ENCODE results near the gene PHYH.
"Not testable (repeated sequence)": the region's sequence is repeated elsewhere in the genome, so short reads cannot be mapped to it uniquely, and the experiment has no call there.

PHYH gene

DNA sequence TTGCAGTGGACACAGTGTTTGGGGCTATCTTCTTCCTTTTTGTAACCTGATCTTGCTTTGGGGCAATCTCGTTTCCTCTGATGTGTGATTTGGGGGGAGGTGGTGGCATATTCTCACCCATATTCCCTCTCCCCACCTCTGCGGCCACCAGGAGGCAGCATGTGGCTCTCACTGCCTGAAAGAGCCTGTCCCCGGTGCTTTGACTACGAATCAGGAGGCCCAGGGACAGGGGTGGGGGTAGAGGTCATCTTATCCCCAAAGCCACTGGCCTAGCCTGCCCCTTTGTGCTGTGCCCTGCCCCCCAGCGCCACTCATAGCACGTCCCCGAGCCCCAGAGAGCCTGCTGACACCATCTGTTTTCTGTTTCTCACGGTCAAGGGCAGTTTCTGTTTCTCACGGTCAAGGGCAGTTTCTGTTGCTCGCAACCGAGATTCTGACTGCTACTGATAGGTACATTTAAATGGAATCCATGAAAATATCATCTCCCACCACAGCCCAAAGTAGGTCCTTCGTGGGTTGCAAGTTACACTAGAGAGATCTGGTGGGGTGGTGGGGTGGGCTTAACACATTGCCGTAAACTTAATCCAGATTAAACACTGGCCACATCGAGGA, 28.2 kb downstream of the PHYH start:
- DNase-seq (ENCODE audit: low read depth), result no peak

DNA sequence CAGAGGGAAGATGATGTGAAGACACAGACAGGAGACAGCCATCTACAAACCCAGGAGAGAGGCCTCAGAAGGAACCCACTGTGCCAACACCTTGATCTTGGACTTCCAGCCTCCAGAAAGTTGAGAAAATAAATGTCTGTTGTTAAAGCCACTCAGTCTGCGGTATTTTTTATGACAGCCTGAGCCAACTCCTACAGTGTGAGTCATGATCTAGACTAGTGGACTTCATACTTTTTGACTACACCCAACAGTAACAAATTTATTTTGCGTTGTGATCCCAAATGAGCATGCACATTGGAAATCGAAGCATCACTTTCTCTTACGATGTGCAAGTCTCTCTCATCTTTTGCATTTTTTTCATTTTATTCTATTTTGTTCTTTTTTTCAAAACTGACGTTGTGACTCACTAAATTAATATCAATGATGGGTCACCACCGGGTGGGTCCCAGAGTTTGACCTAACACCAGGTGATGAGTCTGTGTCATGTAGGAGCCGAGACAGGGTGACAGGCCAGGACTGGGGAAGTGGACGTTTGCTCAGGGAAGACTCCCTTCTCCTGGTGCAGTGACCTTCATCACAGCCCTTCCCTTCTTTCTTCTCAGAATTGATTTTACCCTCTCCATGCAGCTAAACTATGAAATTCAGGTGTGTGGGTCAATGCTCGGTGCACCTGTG, 28.9 kb downstream of the PHYH start:
- DNase-seq (ENCODE audit: low read depth), result no peak

DNA sequence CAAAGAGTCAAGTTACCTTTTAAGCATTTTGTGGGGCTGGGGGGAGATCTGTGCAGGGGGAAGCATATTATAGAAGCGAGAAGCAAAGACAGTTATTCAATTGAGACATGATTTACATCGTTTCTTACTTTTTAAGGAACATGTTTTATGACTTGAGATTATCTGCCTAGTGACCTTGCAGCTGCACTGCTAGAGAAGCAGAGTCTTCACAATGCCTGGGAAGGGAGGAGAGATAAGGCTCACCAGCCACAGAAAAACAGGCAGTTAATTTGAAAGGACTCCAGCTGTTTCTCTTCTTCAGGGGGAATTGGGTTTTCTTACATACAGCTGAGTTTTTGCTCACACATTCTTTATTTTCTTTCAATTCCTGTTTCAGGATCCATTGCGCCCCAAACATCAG, 31.0 kb downstream of the PHYH start:
- DNase-seq (ENCODE audit: low read depth), result no peak

DNA sequence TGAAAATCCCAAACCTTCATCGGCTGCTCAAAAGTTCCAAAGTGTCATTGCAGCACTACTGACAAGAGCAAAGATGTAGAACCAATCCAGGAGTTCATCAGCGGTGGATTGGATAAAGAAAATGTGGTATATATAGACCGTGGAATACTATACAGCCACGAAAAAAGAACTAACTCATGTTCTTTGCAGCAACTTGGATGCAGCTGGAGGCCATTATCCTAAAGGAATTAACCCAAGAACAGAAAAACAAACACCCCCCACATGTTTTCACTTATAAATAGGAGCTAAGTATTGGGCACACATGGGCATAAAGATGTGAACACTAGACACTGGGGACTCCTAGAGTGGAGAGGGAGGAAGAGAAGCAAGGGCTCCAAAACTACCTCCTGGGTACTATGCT, 31.6 kb downstream of the PHYH start:
- no peak for DNase-seq (ENCODE audit: low read depth)

DNA sequence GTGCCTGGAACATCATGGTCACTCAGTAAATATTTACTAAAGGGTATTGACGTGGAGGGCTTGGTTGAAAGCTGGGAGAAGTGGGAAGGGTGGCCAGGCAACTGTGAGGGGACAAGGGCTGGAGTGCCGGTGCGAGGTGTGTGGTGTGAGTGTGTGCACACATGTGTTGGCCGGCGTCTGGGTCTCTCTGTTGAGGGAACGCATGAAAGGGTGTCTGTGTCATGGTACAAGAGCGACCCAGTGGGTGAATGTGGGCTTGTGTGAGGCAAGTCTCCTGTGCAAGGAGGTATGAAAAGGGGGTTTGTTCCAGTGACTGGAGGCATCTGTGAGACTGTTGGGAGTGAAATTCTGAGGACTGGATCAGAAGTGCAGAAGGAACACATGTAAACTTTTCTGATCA, 36.3 kb downstream of the PHYH start:
- DNase-seq (ENCODE audit: low read depth), result no peak

DNA sequence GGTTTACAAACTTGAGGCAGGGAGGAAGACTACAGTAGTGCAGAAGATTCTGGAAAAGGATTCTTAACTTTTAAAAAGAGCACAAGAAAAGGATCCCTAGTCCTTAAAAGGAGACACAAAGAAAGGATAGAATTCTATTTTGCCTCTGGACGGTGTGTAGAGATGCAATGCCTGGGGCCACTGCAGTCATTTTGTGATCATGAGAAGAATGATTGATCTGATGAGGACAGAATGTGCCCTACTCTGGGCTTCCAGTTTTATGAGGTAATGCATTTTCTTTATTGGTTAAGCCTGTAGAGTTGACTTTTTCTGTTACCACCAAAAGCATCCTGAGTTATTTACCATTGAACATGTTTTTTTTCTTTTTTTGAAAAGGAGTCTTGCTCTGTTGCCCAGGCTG, 37.4 kb downstream of the PHYH start:
- no peak for DNase-seq (ENCODE audit: low read depth)

DNA sequence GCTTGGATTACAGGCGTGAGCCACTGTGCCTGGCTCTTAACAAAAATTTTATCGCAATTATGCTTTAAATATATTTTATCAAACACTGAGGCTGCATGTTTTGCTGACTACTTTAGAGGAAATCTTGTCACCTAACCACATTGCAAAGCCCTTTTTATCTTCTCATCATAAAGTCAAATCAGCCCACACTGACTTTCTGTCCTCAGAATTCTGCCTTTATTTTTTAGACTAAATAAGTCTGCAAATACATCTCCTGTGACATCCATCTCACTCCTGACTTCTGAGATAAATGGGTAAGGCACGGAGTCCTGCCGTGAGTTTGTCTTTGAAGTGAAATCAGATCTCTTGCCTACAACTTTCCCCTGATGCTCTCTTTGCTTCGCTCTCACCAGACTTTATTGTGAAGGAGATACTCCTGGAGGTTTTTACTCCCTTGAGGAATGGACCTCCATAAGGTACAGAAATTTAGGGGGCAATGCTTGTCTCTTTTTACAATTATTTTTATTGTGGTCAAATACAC, 42.2 kb downstream of the PHYH start:
- no peak for DNase-seq (ENCODE audit: low read depth)

DNA sequence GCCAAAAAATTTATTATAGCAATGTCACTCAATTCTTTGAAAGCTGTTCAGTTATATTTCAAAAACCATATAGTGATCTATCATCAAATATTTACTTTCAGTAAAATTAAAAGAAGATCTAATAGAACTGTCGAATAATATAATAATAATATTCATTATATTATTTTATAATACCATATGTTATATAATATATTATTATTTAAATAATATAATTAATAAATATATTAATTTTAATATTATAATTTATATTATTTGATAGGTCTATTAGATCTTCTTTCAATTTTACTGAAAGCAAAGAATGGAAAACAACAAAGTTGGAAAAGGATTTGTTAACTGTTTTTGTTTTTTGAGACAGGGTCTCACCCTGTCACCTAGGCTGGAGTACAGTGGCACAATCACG, 43.2 kb downstream of the PHYH start:
- no peak for DNase-seq (ENCODE audit: low read depth)

DNA sequence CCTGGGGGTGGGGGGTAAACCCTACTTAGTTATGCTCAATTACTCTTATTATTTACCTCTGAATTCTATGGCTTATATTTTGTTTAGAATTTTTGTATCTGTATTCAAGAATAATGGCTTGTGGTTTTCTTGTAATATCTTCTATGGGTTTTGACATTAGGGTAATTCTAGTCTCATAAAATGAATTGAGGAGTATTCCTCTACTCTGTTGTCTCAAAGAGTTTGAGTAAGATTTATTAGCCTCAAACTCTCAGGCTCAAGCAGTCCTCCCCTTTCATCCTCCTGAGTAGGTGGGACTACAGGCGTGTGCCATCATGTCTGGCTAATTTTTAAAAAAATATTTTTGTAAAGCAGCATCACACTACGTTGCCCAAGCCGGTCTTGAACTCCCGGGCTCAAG, 46.1 kb downstream of the PHYH start:
- no peak for DNase-seq (ENCODE audit: low read depth)

DNA sequence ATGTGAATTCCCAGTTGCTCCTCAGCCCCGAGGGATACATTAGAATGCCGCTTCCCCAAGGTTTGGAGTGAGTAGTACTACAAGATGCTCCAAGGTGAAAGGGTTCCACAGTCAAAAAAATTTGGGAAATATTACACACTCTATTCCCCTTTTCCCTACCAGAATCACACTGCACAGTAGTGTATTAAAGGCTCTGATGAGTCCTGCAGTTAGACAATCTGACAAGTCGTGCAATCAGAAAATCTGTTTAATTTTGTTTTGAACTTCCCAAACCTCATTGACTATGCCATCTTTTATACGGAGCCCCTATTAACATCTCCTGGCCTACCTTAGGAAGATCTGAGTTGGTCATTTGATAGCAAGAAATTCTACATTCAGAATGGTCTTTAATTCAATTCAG, 52.1 kb downstream of the PHYH start:
- DNase-seq (ENCODE audit: low read depth), result no peak

DNA sequence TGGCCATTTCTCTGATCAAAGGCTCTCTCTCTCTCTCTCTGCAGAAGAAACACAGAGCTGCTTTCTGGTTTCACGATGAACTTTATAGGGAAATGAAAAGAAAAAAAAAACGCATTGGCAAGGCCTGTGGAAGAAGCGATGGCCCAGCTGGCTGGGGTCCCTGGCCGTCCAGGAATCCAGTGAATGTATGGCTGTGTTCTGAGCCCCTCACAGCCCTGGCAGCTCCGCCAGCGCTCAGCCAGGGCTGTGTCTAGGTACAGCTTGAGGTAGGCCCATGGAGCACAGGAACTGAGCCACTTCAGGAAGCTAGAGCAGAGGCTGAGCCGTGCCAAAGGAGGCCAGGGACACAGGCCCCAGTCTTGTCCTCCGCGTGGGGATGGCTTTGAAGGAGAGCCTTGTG, 52.6 kb downstream of the PHYH start:
- DNase-seq (ENCODE audit: low read depth), result no peak

DNA sequence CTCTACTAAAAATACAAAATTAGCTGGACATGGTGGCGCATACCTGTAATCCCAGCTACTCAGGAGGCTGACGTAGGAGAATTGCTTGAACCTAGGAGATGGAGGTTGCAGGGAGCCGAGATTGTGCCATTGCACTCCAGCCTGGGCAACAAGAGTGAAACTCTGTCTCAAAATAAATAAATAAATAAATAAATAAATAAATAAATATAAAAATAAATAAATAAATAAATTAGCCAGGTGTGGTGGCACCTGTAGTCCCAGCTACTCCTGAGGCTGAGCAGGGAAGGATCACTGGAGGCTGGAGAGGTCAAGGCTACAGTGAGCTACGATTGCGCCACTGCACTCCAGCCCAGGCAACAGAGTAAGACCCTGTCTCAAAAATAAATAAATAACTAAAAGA, 57.6 kb downstream of the PHYH start:
- DNase-seq (ENCODE audit: low read depth), result not testable (repeated sequence)

DNA sequence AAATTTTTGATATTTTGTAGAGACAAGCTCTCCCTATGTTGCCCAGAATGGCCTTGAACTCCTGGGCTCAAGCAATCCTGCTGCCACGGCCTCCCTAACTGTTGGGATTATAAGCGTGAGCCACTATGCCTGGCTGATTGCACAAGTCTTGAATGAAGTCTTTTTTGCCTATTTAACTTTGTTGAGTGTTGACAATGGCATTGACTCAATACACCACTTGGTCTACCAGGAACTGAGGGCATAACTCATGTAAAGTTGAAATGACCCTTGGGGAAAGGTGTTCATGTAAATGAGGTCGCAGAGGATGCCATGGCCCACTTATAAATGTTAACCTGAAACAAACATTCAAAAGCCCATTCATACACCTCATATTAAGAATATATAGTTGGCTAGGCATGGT, 58.3 kb downstream of the PHYH start:
- no peak for DNase-seq (ENCODE audit: low read depth)

DNA sequence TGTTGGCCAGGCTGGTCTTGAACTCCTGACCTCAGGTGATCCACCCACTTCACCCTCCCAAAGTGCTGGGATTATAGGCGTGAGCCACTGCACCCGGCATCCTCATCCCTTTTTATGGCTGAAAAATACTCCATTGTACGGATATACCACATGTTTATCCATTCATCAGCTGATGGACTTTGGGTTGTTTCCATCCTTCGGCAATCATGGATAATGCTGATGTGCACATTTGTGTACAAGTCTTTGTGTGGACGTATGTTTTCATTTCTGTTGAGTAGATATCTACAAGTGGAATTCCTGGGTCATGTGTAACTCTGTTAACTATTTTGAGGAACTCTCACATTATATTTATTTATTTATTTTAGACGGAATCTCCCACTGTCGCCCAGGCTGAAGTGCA, 59.9 kb downstream of the PHYH start:
- DNase-seq (ENCODE audit: low read depth), result no peak

DNA sequence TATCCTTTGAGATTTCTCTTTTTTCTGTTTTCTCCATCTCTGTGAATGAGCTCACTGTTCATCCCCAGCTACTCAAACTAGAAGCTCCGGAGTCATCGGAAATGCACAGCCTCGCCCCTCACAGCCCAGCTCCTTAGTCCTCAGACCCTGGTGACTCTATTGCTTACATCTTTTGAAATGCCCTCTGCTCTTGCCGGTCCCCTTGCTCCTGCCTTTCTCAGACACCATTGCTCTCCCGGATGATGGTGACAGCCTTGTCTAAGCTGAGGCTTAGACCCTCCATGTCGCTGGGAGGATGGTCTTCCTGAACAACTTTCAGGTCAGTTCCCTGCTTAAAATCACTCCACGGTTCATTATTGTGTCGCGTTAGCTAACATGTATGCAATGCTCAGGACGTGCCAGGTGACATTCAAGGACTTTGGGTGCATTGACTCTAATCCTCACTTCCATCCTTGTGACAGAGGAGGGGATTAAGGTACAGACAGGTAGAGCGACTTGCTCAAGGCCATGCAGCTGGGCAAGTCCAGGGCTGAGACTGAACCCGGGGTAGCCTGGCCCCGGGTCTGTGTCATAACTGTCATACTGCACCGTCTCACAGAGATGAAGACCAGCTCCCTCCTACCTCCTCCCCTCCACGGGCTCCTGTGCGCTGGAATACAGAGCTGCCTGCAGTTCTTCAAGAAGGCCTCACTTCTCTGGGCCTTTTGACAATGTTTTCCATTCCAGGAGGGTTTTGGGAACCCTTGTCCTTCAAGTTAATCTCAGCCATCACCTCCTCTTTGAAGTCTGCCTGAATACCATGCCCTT, 61.4 kb downstream of the PHYH start:
- no peak for DNase-seq (ENCODE audit: low read depth)

DNA sequence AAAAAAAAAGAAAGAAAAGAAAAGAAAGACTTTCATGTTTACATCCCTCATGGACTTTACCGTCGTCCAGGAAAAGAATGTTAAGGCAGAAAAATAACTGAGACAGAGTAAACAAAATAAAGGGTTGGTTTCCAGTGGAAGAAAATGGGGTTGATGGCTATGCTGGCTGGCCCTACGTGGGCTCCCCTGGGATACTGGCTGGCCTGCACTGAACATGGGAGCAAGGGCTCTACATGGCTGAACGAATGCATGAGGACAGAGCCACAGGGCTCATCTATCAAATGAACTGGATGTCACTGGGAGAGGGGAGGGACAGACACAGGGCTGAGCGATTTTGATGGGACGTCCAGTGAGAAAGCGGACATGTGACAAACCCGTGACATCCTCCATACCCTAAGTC, 63.2 kb downstream of the PHYH start:
- no peak for DNase-seq (ENCODE audit: low read depth)

DNA sequence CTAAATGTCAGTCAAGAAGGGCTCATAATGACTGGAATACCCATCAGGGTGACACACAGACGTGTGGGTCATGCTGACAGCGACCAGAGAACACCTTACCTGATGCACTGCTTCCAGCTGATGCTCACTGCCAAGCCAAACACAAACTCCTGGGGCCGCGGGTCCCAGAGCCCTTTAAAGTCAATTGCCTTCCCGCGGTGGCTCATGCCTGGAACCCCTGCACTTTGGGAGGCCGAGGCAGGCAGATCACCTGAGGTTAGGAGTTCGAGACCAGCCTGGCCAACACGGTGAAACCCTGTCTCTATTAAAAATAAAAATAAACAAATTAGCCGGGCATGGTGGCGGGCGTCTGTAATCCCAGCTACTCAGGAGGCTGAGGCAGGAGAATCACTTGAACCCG, 65.1 kb downstream of the PHYH start:
- DNase-seq (ENCODE audit: low read depth), result not testable (repeated sequence)

DNA sequence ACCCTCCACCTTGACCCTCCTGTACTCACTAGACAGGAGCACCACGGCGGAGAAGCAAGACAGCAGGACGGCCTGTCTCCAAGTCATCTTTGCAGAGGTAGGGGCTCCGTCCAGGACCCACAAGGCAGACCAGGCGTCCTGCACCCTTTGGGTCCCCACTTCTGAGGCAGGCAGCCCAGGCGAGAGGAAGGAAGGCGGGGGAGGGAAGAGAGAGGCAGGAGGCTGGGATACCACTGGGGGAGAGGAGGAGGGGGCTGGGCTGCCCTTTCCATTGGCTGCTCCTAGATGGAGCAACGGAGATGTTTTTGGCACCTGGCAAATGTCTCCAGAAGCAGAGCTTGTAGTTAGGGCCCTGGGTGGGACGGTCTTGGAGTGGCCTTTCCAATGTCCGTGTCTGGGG, 65.7 kb downstream of the PHYH start, which contains the start of gene UCMA:
TSS of gene UCMA (minus strand) at position 203 of the 400 bp plus-strand sequence. CDS start at position 87, 116 bp downstream.
- DNase-seq (ENCODE audit: low read depth), result no peak

DNA sequence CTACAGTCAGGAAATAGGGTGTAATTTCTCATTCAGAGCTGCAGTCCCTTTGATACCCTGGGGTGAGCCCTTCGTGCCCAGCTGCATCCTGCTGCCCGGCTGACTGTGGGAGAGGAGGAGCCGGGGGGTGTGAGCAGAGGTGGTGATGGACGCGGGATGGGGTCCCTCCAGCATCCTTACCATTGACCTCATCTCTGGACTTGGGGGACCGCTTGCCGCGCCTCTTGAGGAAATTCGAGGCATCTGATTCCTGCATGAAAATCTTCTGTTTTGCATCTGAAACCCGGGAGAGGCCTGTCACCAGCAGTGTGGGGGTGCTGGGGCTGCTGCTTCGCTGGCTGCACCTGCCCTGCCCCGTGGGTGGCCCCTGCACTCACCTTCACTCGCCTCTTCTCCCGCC, 66.5 kb downstream of the PHYH start:
- DNase-seq (ENCODE audit: low read depth), result no peak

DNA sequence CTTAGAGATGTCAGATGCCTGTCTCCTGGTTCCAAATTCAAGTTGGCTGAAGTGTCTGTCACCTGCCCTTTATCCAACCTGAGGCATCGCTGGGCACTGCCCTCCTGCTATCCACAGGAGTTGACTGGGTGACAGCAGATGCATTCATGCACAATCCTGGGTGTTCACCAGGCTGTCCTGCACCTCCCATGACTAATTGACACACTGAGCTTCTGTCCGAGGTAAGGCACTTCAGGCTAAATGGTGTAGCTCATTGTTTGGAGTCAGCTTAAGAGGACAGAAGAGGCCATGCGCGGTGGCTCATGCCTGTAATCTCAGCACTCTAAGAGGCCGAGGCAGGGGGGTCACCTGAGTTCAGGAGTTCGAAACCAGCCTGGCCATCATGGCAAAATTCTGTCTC, 68.1 kb downstream of the PHYH start:
- DNase-seq (ENCODE audit: low read depth), result no peak

DNA sequence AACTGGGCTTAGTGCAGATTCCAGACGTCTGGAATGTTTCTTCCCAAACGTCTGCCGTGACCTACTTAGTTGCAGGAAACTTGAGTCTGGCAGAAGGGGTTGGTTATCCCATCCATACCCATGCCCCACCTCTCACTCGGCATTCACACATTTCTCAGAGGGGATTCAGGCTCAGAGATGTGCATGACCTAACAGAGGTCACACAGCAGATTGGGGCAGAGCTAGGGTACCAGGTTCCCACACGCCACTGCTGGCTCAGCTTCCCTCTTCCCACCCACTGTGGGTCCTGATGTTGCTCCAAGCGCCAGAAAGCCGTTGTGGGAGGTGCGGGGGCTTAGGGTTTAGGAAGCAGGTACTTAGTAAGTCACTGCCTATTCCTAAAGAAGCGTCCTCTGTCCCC, 68.7 kb downstream of the PHYH start:
- DNase-seq (ENCODE audit: low read depth), result no peak
